GM21737 (cell line): ENCODE measurements around the gene WASF3.

Experiments used
- ATAC-seq: cut with Tn5 transposase; IDR thresholded peaks from one replicate; pipeline ENCODE4 v1.9.1; 2021; ENCODE audit warnings: mild to moderate bottlenecking, moderate library complexity; ENCODE audit not compliant: unreplicated experiment

Gene WASF3

GRCh38 chr13:26678330-26678729, 120.8 kb downstream of the WASF3 start:
- ATAC-seq = no peak

- ATAC-seq = no peak
These were observed 121.3 kb downstream of the WASF3 start for GRCh38 chr13:26678796-26679195.

GRCh38 chr13:26679411-26680122, 122.1 kb downstream of the WASF3 start:
- ATAC-seq = no peak

- no peak for ATAC-seq
These were observed 122.6 kb downstream of the WASF3 start for GRCh38 chr13:26680123-26680450.

- ATAC-seq = no peak
These were observed 123.1 kb downstream of the WASF3 start for GRCh38 chr13:26680572-26680971.

- no peak for ATAC-seq
These were observed 123.6 kb downstream of the WASF3 start for GRCh38 chr13:26681036-26681435.

- no peak for ATAC-seq
These were observed 125.1 kb downstream of the WASF3 start for GRCh38 chr13:26682606-26683005.

- no peak for ATAC-seq
These were observed 128.1 kb downstream of the WASF3 start for GRCh38 chr13:26685606-26686005.

GRCh38 chr13:26686285-26686684, 128.8 kb downstream of the WASF3 start:
- no peak for ATAC-seq

- ATAC-seq = no peak
These were observed 130.8 kb downstream of the WASF3 start for GRCh38 chr13:26688286-26688685.

- ATAC-seq = no peak
These were observed 131.5 kb downstream of the WASF3 start for GRCh38 chr13:26688980-26689379.

- no peak for ATAC-seq
These were observed 136.4 kb downstream of the WASF3 start for GRCh38 chr13:26693749-26694463.

- ATAC-seq = no peak
These were observed 137.3 kb downstream of the WASF3 start for GRCh38 chr13:26694609-26695359.

- ATAC-seq = no peak
These were observed 137.8 kb downstream of the WASF3 start for GRCh38 chr13:26695360-26695705.

- ATAC-seq = no peak
These were observed 138.4 kb downstream of the WASF3 start for GRCh38 chr13:26695891-26696311.

- ATAC-seq = no peak
These were observed 139.8 kb downstream of the WASF3 start for GRCh38 chr13:26697069-26697955.

GRCh38 chr13:26698392-26699196, 141.1 kb downstream of the WASF3 start:
- ATAC-seq = no peak

- no peak for ATAC-seq
These were observed 141.7 kb downstream of the WASF3 start for GRCh38 chr13:26699197-26699490.

- no peak for ATAC-seq
These were observed 148.1 kb downstream of the WASF3 start for GRCh38 chr13:26705536-26705935.

- ATAC-seq = no peak
These were observed 148.9 kb downstream of the WASF3 start for GRCh38 chr13:26706381-26706780.
